Measurements from ENCODE around the gene ACTL9.
"Not testable (repeated sequence)": the region's sequence is repeated elsewhere in the genome, so short reads cannot be mapped to it uniquely, and the experiment has no call there.

ACTL9 gene, protein sequence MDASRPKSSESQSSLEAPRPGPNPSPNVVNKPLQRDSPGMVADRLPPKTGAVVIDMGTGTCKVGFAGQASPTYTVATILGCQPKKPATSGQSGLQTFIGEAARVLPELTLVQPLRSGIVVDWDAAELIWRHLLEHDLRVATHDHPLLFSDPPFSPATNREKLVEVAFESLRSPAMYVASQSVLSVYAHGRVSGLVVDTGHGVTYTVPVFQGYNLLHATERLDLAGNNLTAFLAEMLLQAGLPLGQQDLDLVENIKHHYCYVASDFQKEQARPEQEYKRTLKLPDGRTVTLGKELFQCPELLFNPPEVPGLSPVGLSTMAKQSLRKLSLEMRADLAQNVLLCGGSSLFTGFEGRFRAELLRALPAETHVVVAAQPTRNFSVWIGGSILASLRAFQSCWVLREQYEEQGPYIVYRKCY

DNA sequence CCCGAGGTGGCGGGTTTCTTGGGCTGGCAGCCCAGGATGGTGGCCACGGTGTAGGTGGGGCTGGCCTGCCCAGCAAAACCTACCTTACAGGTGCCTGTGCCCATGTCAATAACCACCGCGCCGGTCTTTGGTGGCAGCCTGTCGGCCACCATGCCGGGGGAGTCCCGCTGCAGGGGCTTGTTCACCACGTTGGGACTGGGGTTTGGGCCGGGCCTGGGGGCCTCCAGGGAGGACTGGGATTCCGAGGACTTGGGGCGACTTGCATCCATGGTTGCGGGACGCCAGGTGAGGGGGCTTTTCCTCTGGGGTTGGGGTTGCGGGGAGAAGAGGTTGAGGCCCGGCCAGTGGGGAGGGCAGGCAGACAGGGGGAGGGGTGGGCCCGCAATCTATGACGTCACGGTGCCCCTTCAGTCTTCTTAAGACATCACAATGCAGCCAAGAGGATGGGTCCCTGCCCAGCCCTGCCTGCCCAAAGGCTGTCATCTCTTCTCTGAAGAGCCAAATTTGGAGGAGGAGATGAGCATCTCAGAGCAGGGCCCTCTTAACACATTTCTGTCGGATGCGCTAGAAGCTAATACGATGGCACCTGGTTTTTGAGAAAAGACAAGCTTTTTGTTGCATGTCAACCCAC is at the start of gene ACTL9:
ACTL9 (minus strand) TSS at position 363 of the 631 bp plus-strand sequence; CDS start at position 269, 94 bp downstream.
- no peak for DNase-seq

DNA sequence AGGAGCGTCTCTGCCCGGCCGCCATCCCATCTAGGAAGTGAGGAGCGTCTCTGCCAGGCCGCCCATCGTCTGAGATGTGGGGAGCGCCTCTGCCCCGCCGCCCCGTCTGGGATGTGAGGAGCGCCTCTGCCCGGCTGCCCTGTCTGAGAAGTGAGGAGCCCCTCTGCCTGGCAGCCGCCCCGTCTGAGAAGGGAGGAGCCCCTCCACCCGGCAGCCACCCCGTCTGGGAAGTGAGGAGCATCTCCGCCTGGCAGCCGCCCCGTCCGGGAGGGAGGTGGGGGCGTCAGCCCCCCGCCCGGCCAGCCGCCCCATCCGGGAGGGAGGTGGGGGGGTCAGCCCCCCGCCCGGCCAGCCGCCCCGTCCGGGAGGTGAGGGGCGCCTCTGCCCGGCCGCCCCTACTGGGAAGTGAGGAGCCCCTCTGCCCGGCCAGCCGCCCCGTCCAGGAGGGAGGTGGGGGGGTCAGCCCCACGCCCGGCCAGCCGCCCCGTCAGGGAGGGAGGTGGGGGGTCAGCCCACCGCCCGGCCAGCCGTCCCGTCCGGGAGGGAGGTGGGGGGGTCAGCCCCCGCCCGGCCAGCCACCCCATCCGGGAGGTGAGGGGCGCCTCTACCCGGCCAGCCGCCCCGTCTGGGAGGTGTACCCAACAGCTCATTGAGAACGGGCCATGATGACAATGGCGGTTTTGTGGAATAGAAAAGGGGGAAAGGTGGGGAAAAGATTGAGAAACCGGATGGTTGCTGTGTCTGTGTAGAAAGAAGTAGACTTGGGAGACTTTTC is 40.9 kb upstream of the ACTL9 start:
- not testable (repeated sequence) for DNase-seq

DNA sequence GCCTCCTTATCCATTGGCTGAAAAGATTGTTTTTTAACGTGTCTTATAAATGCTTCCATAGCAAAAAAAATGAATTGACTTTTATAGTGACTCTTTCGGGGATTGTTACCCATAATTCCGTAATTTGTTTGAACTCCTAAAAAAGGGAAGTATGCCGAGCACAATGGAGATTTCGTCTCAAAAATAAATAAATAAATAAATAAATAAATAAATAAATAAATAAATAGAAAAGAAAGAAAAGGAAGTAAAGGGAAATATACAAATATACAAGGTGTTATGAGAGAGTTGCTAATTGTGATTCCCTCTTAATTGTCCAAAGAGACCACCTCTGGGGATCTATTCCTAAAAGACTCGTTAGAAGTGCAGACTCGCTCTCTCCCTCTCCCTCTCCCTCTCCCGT is 39.8 kb upstream of the ACTL9 start:
- no peak for DNase-seq

DNA sequence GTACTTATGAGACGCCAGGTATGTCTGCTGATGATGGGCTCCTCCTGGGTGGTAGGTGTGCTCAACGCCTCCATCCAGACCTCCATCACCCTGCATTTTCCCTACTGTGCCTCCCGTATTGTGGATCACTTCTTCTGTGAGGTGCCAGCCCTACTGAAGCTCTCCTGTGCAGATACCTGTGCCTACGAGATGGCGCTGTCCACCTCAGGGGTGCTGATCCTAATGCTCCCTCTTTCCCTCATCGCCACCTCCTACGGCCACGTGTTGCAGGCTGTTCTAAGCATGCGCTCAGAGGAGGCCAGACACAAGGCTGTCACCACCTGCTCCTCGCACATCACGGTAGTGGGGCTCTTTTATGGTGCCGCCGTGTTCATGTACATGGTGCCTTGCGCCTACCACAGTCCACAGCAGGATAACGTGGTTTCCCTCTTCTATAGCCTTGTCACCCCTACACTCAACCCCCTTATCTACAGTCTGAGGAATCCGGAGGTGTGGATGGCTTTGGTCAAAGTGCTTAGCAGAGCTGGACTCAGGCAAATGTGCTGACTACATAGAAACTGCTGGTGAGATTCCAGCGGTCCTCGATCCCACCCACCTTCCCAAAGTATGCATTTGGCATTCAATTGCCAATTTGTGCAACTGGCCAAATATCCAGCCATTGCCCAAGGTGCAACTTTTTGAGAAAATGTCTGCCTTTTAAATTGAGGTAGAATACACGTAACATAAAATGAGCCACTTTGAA is 33.0 kb upstream of the ACTL9 start:
- DNase-seq: no peak

DNA sequence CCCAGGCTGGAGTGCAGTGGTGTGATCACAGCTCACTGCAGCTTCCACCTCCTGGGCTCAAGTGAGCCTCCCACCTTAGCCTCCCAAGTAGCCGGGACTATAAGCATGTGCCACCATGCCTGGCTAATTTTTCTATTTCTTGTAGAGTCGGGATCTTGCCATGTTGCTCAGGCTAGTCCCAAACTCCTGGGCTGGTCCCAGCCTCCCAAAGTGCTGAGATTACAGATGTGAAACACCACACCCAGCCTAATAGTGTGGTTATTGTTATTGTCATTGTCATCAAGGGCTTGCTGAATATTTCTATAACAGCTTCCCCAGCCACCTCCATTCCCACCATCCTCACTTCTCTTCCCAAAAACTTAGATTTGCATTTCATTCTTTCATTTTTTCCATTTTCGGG is 25.7 kb upstream of the ACTL9 start:
- no peak for DNase-seq

DNA sequence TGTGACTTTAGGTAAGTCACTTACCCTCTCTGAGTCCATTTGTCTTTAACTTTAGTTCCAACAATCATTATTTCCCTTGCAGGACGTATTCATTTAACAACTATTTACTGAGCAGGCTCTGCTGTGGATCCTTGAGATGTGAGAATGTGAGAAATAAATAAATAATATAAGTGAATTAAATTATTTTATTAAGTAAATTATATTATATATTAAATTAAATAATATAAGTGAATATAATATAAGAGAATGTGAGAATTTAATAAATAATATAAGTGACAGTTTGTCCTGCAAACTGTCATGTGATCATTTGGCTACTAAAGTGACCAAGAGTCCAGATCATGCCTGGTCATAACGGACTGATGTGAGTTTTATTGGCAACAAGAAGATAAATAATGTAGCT is 23.4 kb upstream of the ACTL9 start:
- DNase-seq: no peak

DNA sequence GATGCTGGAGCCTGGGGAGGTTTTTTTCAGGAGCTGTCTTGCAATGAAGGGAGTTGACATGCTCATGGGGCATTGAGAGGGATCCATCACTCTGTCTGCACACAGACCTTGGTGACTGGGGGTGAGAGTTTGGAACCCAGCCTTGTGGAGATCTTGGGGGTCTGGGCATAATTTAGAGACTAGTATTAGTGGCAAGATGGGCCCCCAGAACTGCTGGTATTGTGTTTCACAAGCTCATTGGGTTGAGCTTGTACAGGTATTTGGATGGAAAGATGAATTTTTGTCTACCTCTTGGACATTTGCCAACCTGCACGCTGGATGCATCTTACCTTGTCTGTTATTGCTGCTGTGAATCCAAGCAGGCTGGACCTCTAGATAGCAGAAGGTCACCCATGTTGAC is 22.7 kb upstream of the ACTL9 start, which contains the start of gene OR2Z1:
OR2Z1 (plus strand) TSS at position 301 of the 400 bp plus-strand sequence. CDS start 9,395 bp downstream, outside the sequence.
- no peak for DNase-seq

DNA sequence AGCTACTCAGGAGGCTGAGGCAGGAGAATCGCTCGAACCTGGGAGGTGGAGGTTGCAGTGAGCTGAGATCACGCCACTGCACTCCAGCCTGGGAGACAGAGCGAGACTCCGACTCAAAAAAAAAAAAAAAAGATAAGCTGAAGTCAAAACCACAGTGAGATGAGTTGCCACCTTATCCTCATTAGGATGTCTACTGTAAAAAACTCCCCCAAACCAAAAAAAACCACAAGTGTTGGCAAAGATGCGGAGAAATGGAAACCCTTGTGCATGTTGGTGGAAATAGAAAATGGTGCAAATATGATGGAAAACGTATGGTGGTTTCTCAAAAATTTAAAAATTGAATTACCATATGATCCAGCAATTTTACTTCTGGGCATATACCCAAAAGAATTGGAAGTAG is 11.7 kb upstream of the ACTL9 start:
- not testable (repeated sequence) for DNase-seq

DNA sequence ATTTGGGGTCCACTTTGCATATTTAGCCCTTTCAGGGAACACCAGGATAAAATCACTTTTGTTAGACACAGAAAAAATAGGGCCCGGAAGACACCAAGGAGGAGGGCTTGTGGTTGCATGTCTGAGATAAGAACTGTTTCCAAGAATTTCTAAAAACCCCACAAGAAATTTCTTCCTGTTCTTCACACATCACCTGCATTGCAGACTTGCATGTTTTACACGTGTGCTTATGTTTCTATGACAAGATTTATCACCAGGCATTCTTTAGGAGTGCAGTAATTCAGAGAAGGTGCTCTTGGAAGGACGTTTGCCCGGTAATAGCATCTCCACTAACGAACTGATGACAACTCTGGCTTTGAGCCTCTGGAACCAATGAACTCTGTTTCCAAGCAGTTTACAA is 7.1 kb upstream of the ACTL9 start:
- DNase-seq: no peak

DNA sequence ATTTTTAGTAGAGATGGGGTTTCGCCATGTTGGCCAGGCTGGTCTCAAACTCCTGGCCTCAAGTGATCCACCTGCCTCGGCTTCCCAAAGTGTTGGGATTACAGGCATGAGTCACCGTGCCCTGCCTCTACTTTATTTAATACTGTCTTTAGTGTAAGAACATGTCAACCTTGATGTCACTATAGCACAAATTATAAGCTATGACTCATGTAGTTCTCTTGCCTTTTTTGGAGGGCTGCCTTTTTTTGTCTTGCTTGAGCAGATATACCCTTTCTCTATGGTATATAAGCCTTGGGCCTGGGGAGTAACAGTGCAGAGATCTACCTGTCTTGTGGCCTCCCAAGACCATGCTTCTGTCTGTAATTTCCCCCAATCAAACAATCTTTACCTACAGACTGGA is 6.7 kb upstream of the ACTL9 start:
- DNase-seq: not testable (repeated sequence)

DNA sequence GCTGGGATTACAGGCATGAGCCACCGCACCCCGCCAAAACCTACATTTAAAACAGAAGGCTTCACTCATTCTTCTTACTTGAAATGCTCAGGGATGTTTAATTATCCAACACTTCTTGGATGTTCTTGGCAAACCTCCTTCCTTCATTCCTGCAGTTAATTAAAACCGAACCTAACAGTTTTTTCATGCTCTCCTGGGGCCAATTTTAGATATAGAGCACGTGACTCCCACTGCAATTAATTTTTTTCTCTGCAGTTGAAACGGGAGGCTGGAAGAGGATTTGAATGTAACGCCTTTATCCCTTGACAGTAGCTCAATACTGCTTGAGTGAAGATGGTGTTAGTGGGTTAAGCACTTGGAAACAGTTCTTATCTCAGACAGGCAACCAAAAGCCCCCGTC is 4.6 kb upstream of the ACTL9 start:
- no peak for DNase-seq

DNA sequence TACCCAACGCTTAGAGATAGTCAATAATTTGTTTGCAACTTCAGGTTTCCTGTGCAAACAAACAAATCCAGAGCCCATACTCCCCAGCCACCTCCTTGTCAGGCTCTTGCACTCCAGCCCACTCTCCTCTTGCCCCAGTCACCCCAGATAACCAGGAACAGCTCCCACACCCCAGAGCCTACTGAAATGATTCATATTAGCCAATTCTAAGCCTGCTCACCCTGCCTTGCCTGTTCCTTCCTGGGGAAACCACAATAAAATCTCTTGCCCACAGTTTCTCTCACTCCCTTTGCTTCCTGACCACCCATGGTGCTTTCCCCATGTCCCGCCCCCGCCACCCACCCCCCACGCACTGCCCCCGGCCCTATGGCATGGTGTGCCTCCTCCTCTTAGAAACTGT is 3.8 kb upstream of the ACTL9 start:
- no peak for DNase-seq

DNA sequence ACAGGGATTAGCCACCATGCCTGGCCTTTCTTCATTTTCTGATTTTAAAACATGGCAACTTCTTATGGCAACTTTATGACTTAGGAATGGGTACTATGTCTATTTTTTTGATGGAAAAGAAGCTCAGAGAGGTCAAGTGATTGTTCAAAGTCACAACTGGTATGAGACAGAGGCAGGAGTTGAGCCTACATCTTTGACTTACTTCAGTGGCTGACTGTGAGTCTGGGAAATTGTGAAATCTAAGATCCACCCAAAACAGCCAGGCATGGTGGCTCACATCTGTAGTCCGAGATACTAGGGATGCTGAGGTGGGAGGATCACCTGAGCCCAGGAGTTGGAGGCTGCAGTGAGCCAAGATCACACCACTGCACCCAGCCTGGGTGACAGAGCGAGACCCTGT is 2.4 kb upstream of the ACTL9 start:
- DNase-seq: no peak

DNA sequence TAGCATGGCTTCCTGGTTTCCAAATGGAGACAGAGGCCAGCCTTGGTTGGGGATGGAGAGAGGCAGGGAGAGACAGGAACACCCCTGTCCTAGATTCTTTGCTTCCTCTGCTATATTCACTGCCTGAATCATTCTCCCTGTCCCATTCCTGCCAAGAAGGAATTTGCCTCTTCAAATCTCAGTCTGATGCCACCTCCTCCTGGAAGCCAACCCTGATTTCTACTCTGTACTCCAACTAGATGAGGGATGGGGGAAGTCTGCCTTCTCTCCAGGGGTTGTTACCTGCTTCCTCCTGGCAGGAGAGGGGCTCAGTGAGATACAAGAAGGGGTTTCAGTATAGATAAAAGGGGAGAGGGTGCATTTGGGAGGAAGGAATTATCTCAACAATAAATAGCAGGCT is 1.3 kb upstream of the ACTL9 start:
- DNase-seq: no peak

DNA sequence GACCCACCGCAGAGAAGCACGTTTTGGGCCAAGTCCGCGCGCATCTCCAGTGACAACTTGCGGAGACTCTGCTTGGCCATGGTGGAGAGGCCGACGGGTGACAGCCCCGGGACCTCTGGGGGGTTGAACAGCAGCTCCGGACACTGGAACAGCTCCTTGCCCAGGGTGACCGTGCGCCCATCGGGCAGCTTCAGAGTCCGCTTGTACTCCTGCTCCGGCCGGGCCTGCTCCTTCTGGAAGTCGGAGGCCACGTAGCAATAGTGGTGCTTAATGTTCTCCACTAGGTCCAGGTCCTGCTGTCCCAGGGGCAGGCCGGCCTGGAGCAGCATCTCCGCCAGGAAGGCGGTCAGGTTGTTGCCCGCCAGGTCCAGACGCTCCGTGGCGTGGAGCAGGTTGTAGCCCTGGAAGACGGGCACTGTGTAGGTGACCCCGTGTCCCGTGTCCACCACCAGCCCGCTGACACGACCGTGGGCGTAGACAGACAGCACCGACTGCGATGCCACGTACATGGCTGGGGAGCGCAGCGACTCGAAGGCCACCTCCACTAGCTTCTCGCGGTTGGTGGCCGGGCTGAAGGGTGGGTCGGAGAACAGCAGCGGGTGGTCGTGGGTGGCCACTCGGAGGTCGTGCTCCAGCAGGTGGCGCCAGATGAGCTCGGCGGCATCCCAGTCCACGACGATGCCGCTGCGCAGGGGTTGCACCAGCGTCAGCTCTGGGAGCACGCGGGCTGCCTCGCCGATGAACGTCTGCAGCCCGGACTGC is 743 bp downstream of the ACTL9 start:
- DNase-seq: no peak

DNA sequence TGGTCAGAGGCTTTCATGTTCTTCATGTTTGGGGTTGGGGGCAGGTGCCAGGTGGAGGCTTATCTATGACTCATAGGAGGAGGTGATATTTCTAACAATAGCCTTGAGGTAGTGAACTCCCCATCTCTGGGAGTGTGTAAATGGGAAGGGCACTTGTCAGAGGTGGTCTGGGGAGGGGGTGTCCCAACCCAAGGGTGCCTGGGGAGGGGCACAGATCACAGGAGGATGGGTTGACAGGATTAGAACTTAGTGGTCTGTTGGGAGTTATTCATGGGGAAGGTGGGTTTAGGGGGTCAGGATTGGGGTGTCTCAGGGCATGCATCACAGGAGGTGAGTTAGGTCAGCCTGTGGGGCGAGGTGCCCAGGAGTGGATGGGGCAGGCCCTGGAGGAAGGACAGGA is 1.6 kb downstream of the ACTL9 start:
- DNase-seq: no peak

DNA sequence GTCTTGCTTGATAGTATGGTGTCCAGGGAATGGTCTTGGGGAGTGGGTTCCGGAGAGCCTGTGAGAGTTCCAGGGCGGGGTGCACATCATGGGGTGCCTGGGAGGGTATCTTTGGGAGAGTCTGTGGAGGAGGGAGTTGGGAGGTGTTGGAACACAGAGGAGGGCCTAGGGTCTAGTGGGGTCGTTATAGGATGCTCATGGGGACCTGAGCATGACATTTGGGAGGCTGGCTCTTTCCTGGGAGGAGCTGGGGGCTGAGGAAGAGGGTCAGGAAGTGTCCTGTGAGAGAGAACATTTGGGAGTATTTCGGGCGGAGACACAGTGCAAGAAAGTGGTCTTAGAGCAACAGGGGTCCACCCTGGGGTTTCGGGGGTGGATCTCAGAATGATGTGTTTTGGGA is 2.7 kb downstream of the ACTL9 start:
- no peak for DNase-seq

DNA sequence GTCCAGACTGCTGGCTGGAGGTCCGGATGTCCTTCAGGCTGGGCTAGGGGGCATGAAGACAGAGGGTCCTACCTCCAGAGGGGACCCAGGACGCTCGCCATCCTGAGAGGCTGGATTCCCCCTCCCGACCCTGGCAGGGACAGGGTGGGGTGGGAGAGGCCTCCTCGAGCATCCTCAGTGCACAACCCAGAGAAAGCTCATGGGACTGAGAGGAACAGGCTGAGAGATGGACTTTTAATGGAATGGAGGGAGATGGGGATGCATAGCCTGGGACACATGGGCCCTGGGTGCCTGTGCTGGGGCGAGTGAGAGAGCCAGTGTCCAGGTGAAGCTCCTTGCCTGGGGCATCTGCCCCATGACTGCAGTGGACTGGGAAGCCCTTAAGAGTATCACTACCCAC is 3.1 kb downstream of the ACTL9 start:
- DNase-seq: no peak

DNA sequence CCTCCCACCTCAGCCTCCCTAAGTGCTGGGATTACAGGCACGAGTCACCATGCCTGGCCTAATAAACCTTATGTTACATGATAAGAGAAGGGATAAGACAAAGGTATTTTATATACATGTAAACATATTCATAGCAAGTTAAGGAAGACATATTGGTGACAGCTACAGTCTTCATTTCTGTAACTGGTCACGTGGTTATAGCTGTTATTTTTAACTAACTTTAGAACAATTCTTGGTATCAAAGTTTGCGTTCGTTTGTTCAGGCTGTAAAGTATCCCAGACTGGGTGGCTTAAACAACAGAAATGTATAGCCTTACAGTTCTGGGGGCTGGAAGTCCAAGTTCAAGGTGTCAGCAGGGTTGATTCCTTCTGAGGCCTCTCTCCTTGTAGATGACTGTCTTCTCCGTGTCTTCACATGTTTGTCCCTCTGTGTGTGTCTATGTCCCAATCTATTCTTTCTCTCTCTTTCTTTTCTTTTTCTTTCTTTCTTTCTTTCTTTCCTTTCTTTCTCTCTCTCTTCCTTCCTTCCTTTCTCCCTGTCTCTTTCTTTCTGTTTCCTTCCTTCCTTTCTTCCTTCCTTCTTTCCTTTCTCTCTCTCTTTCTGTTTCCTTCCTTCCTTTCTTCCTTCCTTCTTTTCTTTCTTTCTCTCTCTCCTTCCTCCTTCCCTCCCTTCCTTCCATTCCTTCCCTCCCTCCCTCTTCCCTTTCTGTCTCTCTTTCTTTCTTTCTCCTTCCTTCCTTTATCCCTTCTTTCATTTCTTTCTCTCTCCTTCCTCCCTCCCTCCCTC is 7.6 kb downstream of the ACTL9 start:
- DNase-seq: no peak

DNA sequence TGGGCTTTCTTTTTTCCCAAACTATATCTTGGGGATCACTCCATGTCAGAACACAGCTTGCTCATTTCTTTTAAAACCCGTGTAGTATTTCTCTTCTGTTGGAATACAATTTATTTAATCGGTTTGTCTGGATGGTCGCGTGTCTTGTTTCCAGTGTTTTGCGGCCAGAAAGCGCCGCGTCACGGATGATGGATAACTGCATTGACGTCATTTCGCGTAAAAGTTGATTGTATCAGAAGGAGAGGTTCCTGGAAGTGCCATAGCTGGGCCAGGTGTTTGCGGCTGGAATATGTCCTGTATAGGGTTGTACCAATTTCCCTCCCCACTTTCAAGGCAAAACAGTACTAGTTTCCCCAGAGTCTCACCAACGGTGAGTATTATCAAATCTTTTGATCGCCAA is 9.7 kb downstream of the ACTL9 start:
- no peak for DNase-seq

DNA sequence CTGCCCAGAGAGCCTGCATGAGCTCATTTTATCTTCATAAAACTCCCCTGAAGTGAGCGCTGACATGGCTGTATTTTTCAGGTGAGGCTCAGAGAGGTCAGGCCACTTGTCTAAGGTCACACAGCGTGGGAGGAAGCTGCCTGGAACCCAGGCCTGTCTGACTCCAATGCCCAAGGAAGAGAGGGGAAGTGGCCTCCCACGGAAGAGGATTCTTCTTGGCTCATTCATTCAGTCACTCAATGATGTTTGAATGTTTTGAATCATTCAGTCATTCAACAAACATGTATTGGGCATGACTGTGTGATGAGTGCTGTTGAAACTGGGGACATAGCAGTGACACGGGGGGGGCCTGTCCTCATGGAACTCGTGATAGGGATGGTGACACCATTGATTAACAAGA is 12.0 kb downstream of the ACTL9 start:
- no peak for DNase-seq
